Posterior cingulate gyrus (tissue), 11 donors: ENCODE measurements around the gene CREG2.
"Not testable (repeated sequence)": the region's sequence is repeated elsewhere in the genome, so short reads cannot be mapped to it uniquely, and the experiment has no call there.

Experiments used
- DNase-seq, 10 donors: peaks; one replicate each; pipeline versions ENCODE4 v3.0.0 to v3.0.0-alpha.2; 2020 to 2021; ENCODE audit warnings: mixed read lengths in 3 of 10
- intact Hi-C: fragments of 100-400 bp; cut with DNase I; formaldehyde crosslinking; loops from one replicate; pipeline ENCODE4 v1.15.1; 2023

The CREG2 gene

GRCh38 chr2:101327863-101328394, 59.4 kb downstream of the CREG2 start:
- no peak for DNase-seq
- intact Hi-C loops: no loop called here

GRCh38 chr2:101325425-101325824, 61.9 kb downstream of the CREG2 start:
- no peak for DNase-seq
- intact Hi-C loops: no loop called here

- intact Hi-C loops, DNase-seq: not testable (repeated sequence)
Measured at GRCh38 chr2:101316568-101316967, 70.7 kb downstream of the CREG2 start.

GRCh38 chr2:101311696-101312017, 75.6 kb downstream of the CREG2 start:
- intact Hi-C loops: no loop called here
- DNase-seq: no peak

- no peak for DNase-seq
- intact Hi-C loops: no loop called here
Measured at GRCh38 chr2:101310834-101311695, 76.2 kb downstream of the CREG2 start.

GRCh38 chr2:101310090-101310833, 77.0 kb downstream of the CREG2 start:
- DNase-seq: no peak
- intact Hi-C loops: no loop called here

GRCh38 chr2:101308432-101309210, 78.7 kb downstream of the CREG2 start, which contains the start of gene RNF149:
Gene RNF149, minus strand, starts transcription at chr2:101308701. Its CDS starts 113 bp downstream, at chr2:101308588.
- peak; percentile 85 to 98 (median 89) for DNase-seq
- intact Hi-C loops: loop anchor here (5.0 kb wide), 1 partner anchor 56 kb away; the partner anchor contains the start of gene CNOT11

- DNase-seq: peak in 4 of 10 donors; percentile 12 to 89 (median 50)
- intact Hi-C loops: loop anchor here (5.0 kb wide), 1 partner anchor 56 kb away; the partner anchor contains the start of gene CNOT11
Measured at GRCh38 chr2:101307950-101308431, 79.3 kb downstream of the CREG2 start.

- no peak for DNase-seq
- intact Hi-C loops: loop anchor here (5.0 kb wide), 1 partner anchor 55 kb away; the partner anchor contains the start of gene CNOT11
Measured at GRCh38 chr2:101307503-101307902, 79.8 kb downstream of the CREG2 start.

- DNase-seq: no peak
Measured at GRCh38 chr2:101306410-101306809, 80.9 kb downstream of the CREG2 start.

GRCh38 chr2:101305492-101306078, 81.7 kb downstream of the CREG2 start:
- no peak for DNase-seq
- intact Hi-C loops: loop anchor here (5.0 kb wide), 1 partner anchor 53 kb away; the partner anchor contains the start of gene CNOT11

More at GRCh38 chr2:101306410-101306809, 80.9 kb downstream of the CREG2 start:
- intact Hi-C loops: loop anchor here (5.0 kb wide), 1 partner anchor 54 kb away; the partner anchor contains the start of gene CNOT11

GRCh38 chr2:101305035-101305434, 82.3 kb downstream of the CREG2 start:
- no peak for DNase-seq
- intact Hi-C loops: loop anchor here (5.0 kb wide), 1 partner anchor 53 kb away; the partner anchor contains the start of gene CNOT11

GRCh38 chr2:101303688-101304087, 83.6 kb downstream of the CREG2 start:
- intact Hi-C loops: no loop called here
- DNase-seq: no peak

GRCh38 chr2:101302016-101302415, 85.3 kb downstream of the CREG2 start:
- DNase-seq: no peak
- intact Hi-C loops: no loop called here

GRCh38 chr2:101300836-101301235, 86.5 kb downstream of the CREG2 start:
- DNase-seq: no peak
- intact Hi-C loops: no loop called here

- intact Hi-C loops: no loop called here
- DNase-seq: no peak
Measured at GRCh38 chr2:101300164-101300563, 87.1 kb downstream of the CREG2 start.

GRCh38 chr2:101299604-101300003, 87.7 kb downstream of the CREG2 start:
- intact Hi-C loops: no loop called here

GRCh38 chr2:101297383-101297782, 89.9 kb downstream of the CREG2 start:
- no peak for DNase-seq
- intact Hi-C loops: no loop called here

More at GRCh38 chr2:101299604-101300003, 87.7 kb downstream of the CREG2 start:
- no peak for DNase-seq

GRCh38 chr2:101296371-101296770, 90.9 kb downstream of the CREG2 start:
- DNase-seq: no peak
- intact Hi-C loops: no loop called here
